Activated CD8-positive, alpha-beta memory T cell treated with anti-CD3 and anti-CD28 coated beads for 36 hours (primary cell): Measurements from ENCODE around the gene ASB4. TPM values are rescaled to one million over a fixed set of nuclear protein-coding genes. Genes with fewer than 3 reads are reported as not detected.
"Not testable (repeated sequence)": the region's sequence is repeated elsewhere in the genome, so short reads cannot be mapped to it uniquely, and the experiment has no call there.

Experiments
- CTCF ChIA-PET: fragments of 350-600 bp; sonication (Branson Sonifier 250); formaldehyde crosslinking; loops from one replicate; lab custom pipeline; 2021; ENCODE audit warnings: antibody characterized with exemption; lab: Charles Lee
- POLR2A ChIA-PET: fragments of 350-600 bp; sonication (Branson Sonifier 250); formaldehyde crosslinking; loops from one replicate; lab custom pipeline; 2021; ENCODE audit warnings: antibody characterized with exemption; lab: Charles Lee
- total RNA-seq, 2 experiments: library from RNA; stranded (reverse); gene quantifications; one replicate each; pipeline ENCODE4 v1.2.3, GENCODE V29; 2021

ASB4 gene
- total RNA-seq, 2 experiments from 2014 or later: not detected

DNA sequence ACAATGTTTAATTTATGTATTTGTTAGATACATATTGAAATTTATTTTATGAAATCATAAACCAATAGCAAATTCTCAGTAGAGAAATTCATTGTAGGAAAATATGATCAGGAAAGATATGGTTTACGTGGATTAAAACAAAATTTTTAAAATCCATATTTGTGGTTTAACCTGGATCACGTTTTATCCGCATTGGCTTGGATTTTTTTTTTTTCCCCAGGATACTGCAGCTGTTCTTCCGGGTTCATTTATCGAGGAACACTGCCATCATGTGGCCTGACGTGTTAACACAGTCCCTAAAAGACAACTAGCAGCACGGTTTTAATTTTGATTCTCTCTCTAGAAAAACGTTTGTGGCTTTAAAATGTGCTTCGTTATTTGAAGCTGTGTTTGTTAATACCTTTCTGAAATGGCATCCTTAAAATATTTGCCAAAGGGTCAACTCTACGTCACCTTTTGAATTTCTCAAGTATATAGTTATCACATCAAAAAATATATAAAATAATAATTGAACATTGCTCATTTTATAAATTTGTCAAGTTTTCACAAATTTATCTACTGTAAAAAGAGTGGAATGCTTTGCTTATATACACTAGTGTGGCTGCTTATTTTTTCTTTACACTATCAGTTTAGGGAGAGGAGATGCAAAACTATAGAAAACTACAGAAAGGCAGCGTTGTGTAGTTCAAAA, 8.7 kb upstream of the ASB4 start:
- ChIA-PET CTCF (interaction anchor here (0.5 to 1.5 kb wide), 3 partner anchors 12 to 81 kb away, joined by 3 to 5 read pairs (median 3); partner anchors contain the start of gene PON3), POLR2A (no interaction called here)

DNA sequence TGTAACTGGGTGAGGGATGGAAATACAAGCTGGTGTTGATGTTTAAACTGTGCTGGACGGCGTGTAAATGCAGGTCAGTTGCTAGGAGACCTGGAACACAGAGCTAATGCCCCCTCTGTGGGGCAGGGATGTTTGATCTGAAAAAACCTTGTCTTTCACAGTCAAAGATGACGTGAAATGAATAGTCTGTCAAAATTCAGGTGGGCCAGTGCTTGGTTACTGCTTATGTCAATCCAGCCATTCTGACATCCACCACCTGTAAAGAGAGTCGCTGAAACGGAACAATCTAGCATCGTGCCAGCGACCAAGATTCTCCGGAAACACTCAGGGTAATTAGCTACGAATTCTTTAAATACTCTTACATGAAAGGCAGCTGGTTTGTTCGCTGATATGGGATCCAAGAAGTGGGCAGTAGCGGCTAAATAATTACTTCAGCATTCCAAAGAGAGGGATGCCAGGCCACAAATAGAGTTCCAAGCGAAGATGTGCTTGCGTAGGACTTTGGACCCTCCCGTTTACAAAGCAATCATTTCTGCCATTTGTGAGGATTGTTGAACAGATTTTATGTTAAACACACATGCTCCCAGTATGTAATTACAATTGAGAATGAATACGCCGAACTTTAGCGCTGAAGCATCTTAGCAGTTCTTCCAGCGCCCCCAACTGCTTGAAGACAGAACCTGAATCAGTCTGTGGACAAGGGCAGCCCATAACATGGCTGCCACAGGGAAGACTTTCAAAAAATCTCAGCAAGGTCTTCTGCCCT, 7.3 kb upstream of the ASB4 start:
- ChIA-PET POLR2A (no interaction called here), CTCF (no interaction called here)

DNA sequence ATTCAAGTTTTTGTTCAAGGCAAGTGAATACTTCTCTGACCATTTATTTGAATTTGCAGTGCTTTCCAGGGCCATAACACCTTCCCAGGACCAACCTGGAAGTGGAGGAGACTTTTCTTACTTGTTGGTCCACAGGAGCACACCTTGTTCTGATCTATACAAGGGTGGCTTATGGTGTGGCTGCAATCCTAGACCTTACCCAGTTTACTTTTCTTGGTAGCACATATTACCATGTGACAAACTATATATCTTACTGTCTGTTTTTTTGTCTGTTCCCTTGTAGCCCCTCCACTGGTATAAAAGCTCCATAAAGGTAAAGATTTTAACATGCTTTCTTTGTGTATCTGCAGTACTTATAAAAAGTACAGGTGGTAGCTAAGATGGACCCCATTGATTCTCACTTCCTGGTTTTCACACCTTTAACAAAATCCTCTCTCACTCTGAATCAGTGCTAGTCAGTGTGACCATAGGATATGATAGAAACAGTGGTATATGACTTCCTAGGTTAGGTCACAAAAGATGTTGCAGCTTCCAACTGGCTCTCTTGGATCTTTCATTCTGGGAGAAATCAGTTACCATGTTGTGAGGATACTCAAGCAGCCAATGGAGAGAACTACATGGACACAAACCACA, 5.6 kb upstream of the ASB4 start:
- ChIA-PET POLR2A (no interaction called here), CTCF (no interaction called here)

- ChIA-PET POLR2A (no interaction called here), CTCF (no interaction called here)
Measured at GRCh38 chr7:95481271-95482165, 4.2 kb upstream of the ASB4 start.

DNA sequence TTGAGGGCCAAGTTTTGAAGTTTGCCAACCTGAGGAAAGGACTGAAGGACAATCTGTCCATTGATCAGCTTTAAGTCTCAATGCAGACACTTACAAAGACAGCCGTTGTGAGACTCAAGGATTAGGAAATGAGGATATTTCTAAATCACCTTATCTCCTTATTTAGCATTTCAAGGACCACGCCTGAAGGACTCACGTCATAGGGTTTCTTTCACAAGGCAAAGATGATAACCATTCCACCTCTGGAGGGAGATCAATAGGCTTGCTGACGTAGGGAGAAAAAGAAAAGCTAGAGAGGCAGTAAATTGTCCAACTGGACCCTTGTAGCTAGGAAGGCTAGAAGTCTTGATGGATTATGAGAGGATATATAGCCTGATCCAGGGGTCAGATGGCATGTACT, 3.3 kb upstream of the ASB4 start:
- CTCF ChIA-PET: no interaction called here
- POLR2A ChIA-PET: no interaction called here

GRCh38 chr7:95490231-95490762, 4.6 kb downstream of the ASB4 start:
- CTCF ChIA-PET: no interaction called here
- POLR2A ChIA-PET: no interaction called here

GRCh38 chr7:95491201-95491600, 5.5 kb downstream of the ASB4 start:
- ChIA-PET POLR2A (no interaction called here), CTCF (no interaction called here)

DNA sequence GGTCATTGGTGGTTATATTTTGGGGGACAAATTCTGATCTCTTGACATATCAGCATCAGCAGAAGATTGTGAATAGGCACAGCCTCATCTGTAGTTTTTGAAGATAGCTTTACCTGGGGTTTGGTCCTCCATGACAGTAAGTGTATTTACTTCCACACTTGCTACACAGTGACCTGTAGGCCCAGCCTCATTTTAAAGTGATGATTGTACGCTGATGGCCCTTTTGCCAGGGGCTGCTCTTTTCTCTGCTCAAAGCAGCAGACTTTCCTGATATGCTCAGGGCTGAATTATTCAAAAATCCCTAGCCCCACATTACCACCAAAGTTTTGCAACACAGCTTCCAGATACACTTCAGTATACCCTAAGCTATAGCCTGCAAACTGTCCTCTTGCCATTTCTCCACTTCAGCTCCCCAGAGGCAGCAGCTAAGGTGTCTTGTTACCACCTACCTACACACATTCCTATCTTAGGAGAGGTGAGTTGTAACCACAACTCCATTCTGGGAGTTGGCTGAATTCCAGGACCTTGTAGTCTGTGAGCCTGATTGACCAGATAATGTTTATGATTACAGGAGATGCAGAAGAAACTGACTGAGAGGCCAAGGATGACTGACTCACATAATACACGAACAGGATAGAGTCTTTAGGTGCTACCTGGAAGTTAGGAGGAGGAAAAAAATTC, 6.0 kb downstream of the ASB4 start:
- ChIA-PET POLR2A (no interaction called here), CTCF (no interaction called here)

DNA sequence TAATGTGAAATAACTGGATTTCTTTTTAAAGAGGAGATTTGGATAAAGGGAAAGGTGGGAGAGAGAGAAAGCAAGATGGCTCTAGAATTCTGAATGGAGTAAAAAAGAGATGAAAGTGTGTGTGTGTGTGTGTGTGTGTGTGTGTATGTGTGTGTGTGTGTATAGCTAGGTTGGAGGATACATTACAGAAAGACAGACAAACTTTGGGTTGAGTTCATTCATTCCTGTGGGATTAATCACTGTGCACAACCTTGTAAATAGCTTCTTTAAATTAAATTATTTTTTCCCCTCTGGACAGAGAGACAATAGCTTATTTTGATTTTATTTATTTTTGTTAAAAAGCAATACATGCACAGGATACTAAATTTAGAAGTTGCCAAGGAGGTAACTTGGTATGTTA, 7.5 kb downstream of the ASB4 start:
- ChIA-PET CTCF (no interaction called here), POLR2A (no interaction called here)

DNA sequence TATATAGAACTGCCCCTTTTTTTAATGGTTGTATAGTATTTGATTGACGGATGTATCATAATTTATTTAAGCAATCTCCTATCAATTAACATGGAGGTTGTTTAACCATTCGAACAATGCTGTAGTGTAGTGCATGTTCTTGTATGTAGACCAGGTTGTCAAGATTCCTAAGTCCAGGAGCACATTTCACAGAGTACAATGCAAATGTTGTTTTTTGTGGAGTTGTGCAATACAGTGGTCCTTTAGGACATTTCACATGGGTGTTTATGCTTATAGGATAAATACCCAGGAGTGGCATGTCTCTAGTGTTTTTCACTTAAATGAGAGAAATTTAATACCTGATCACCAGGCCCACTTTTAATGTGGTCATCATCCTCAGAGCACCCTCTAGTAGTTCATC, 8.1 kb downstream of the ASB4 start:
- ChIA-PET CTCF (no interaction called here), POLR2A (no interaction called here)

GRCh38 chr7:95501261-95501832, 15.6 kb downstream of the ASB4 start:
- ChIA-PET CTCF (interaction anchor here (1.1 kb wide), 2 partner anchors 10 to 65 kb away, joined by 3 to 4 read pairs; no protein-coding TSS in a partner anchor), POLR2A (no interaction called here)

- ChIA-PET POLR2A (no interaction called here), CTCF (interaction anchor here (1.1 kb wide), 1 partner anchor 9 kb away, joined by 4 read pairs; no protein-coding TSS in a partner anchor)
Measured at GRCh38 chr7:95502403-95502802, 16.7 kb downstream of the ASB4 start.

GRCh38 chr7:95503271-95504131, 17.8 kb downstream of the ASB4 start:
- ChIA-PET CTCF (no interaction called here), POLR2A (no interaction called here)

- POLR2A ChIA-PET, CTCF ChIA-PET: not testable (repeated sequence)
Measured at GRCh38 chr7:95504132-95504588, 18.4 kb downstream of the ASB4 start.

GRCh38 chr7:95508780-95509179, 23.0 kb downstream of the ASB4 start:
- ChIA-PET CTCF (no interaction called here), POLR2A (no interaction called here)

DNA sequence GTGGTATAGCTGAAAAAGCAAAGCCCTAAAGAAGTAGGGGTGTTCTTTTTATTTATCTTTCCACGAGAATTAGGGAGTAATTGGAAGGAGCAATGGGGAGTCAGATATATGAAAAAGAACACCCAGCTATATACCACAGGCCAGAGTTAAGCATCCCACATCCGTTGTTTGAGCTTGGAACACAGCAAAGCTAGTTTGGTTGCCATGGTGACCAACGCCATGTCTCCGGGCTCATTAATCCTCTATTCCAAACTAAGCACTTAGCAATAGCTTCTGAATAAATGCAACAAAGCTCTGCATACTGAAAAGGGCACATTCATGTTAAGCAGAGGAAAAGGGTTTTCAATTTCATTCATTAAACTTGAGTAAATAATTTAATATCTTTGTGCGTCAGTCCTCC, 23.5 kb downstream of the ASB4 start:
- CTCF ChIA-PET: no interaction called here
- POLR2A ChIA-PET: no interaction called here

DNA sequence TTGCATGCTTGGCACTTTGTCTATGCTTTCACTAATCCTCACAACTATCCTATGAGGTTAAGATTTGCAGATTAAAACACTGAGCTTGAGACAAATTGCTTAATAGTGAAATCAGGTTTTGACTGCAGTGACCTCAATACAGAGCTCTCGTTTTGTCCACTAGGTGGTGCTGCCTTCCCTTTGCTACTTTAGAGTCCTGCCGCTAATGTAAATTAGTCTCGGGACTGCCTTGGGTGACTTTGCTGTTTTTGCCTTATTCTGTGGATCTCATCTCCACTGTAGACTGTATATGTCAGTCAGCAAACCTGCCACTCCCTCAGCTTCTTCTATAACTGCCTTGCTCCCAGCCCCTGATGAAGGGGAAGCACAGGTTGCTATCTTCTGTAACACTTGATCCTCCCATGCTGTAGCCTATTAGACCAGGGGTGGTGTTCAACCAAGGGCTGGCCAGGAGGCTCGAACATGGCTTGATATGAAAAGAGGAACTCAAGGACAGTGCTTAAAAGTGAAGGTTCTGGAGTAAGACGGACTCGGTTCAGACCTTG, 26.0 kb downstream of the ASB4 start:
- CTCF ChIA-PET: interaction anchor here (0.7 to 2.0 kb wide), 8 partner anchors 10 to 360 kb away, joined by 3 to 11 read pairs (median 4); no protein-coding TSS in a partner anchor
- POLR2A ChIA-PET: no interaction called here
